ENCODE data around the gene CDK18.
A peak's percentile ranks its signal among the peaks of the same experiment; 100 is the strongest.

Gene CDK18

GRCh38 chr1:205578780-205579571, 74.5 kb downstream of the CDK18 start:
- no peak overlapping the region for H2BK12ac ChIP-seq (ENCODE audit: low read length in 2 of 2)
- no peak overlapping the region for H3K23ac ChIP-seq (ENCODE audit: low read length in 2 of 2)
- no peak overlapping the region for H3K9ac ChIP-seq (ENCODE audit: low read length)
- H2BK5ac ChIP-seq (ENCODE audit: low read depth, low read length, poor library complexity, severe bottlenecking) = no peak overlapping the region
- no peak overlapping the region for H3K14ac ChIP-seq (ENCODE audit: low read length in 2 of 2)
- H3K36me3 ChIP-seq (ENCODE audit: control insufficient read depth in 1 of 2, insufficient read depth in 2 of 2, low read depth in 1 of 2, low read length in 2 of 2) = no peaks in the 10 kb centered on the region
- no peaks in the 10 kb centered on the region for H3K79me1 ChIP-seq (replicated peaks; ENCODE audit: low read length, poor library complexity, severe bottlenecking)
- H4K8ac ChIP-seq (ENCODE audit: low read length) = no peak overlapping the region
- no peaks in the 10 kb centered on the region for H3K9me3 ChIP-seq (ENCODE audit: control insufficient read depth, low read length)
- peaks cover 85 to 99% of the 10 kb centered on the region in 2 experiments for H3K27me3 ChIP-seq (ENCODE audit: control insufficient read depth in 1 of 2, insufficient read depth in 1 of 2, low read length in 2 of 2)
- H3K4me3 ChIP-seq (ENCODE audit: insufficient read depth in 1 of 2, low read depth in 1 of 2, low read length in 2 of 2) = no peak overlapping the region
- DNase-seq = no peak
- no peak overlapping the region for H2AK5ac ChIP-seq (ENCODE audit: low read length, severe bottlenecking)
- no peak overlapping the region for H3K18ac ChIP-seq (ENCODE audit: low read depth in 1 of 2, low read length in 2 of 2)
- no peak overlapping the region for H2BK120ac ChIP-seq (ENCODE audit: low read depth, low read length)
- WGBS = 75% methylated on average over 9 of the region's 9 CpGs
- H2AFZ ChIP-seq (ENCODE audit: low read depth, low read length) = no peak overlapping the region
- H4K91ac ChIP-seq (ENCODE audit: low read length) = no peak overlapping the region
- no peak overlapping the region for H3K4ac ChIP-seq (ENCODE audit: low read depth in 1 of 2, low read length in 2 of 2)
- no peak overlapping the region for H3K27ac ChIP-seq (ENCODE audit: low read length, poor library complexity, severe bottlenecking)
- peaks cover 2% of the 10 kb centered on the region for H3K4me1 ChIP-seq (ENCODE audit: control insufficient read depth, insufficient read depth, low read depth, low read length)
- H2BK15ac ChIP-seq (ENCODE audit: low read depth, poor library complexity, severe bottlenecking) = no peak overlapping the region
- H3K4me2 ChIP-seq (ENCODE audit: low read length, poor library complexity, severe bottlenecking) = no peak overlapping the region

GRCh38 chr1:205579711-205580110, 75.2 kb downstream of the CDK18 start:
- no peak overlapping the region for H2AFZ ChIP-seq (ENCODE audit: low read depth, low read length)
- peaks cover 81 to 97% of the 10 kb centered on the region in 2 experiments for H3K27me3 ChIP-seq (ENCODE audit: control insufficient read depth in 1 of 2, insufficient read depth in 1 of 2, low read length in 2 of 2)
- H2AK5ac ChIP-seq (ENCODE audit: low read length, severe bottlenecking) = no peak overlapping the region
- no peak overlapping the region for H4K91ac ChIP-seq (ENCODE audit: low read length)
- no peak overlapping the region for H2BK15ac ChIP-seq (ENCODE audit: low read depth, poor library complexity, severe bottlenecking)
- no peak overlapping the region for H3K23ac ChIP-seq (ENCODE audit: low read length in 2 of 2)
- 84% methylated on average over 12 of the region's 12 CpGs for WGBS
- no peak overlapping the region for H2BK120ac ChIP-seq (ENCODE audit: low read depth, low read length)
- H3K36me3 ChIP-seq (ENCODE audit: control insufficient read depth in 1 of 2, insufficient read depth in 2 of 2, low read depth in 1 of 2, low read length in 2 of 2) = no peaks in the 10 kb centered on the region
- DNase-seq = no peak
- peaks cover 2% of the 10 kb centered on the region for H3K4me1 ChIP-seq (ENCODE audit: control insufficient read depth, insufficient read depth, low read depth, low read length)
- H3K9me3 ChIP-seq (ENCODE audit: control insufficient read depth, low read length) = no peaks in the 10 kb centered on the region
- H3K14ac ChIP-seq (ENCODE audit: low read length in 2 of 2) = peak overlapping the region in 1 of 2 experiments; percentile 57
- H3K4me2 ChIP-seq (ENCODE audit: low read length, poor library complexity, severe bottlenecking) = no peak overlapping the region
- H3K4me3 ChIP-seq (ENCODE audit: insufficient read depth in 1 of 2, low read depth in 1 of 2, low read length in 2 of 2) = no peak overlapping the region
- H3K9ac ChIP-seq (ENCODE audit: low read length) = no peak overlapping the region
- H4K8ac ChIP-seq (ENCODE audit: low read length) = no peak overlapping the region
- H3K27ac ChIP-seq (ENCODE audit: low read length, poor library complexity, severe bottlenecking) = no peak overlapping the region
- no peak overlapping the region for H3K18ac ChIP-seq (ENCODE audit: low read depth in 1 of 2, low read length in 2 of 2)
- no peaks in the 10 kb centered on the region for H3K79me1 ChIP-seq (replicated peaks; ENCODE audit: low read length, poor library complexity, severe bottlenecking)
- no peak overlapping the region for H3K4ac ChIP-seq (ENCODE audit: low read depth in 1 of 2, low read length in 2 of 2)
- H2BK12ac ChIP-seq (ENCODE audit: low read length in 2 of 2) = no peak overlapping the region
- H2BK5ac ChIP-seq (ENCODE audit: low read depth, low read length, poor library complexity, severe bottlenecking) = no peak overlapping the region

DNA sequence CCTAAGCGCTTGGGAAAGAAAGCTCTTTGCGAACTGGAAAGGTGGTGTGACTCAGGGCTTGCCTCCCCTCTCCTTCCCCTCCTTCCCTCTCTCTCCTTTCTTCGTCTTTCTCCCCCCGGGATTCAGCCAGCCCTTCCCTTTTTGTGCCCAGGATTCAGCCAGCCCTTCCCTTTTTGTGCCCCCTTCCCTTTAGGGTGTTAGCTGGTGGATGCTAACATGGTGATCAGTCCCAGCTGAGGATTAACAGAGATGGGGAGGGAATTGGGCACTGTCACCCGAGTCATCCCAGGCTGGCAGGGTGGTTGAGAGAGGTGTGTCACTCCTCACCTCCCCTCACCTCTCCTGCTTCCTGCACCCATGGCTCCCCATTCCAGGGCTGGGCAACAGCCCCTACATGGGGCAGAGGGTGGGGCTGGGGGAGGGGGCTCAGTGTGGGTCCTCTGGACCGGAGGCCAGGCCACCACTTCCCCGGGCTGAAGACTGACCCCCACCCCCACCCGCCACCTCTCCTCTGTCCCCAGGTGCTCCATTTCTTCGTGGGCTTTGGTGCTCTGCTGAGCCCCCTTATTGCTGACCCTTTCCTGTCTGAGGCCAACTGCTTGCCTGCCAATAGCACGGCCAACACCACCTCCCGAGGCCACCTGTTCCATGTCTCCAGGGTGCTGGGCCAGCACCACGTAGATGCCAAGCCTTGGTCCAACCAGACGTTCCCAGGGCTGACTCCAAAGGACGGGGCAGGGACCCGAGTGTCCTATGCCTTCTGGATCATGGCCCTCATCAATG, 75.9 kb downstream of the CDK18 start:
- 78% methylated on average over 12 of the region's 15 CpGs for WGBS

GRCh38 chr1:205580923-205581180, 76.4 kb downstream of the CDK18 start:
- WGBS = 90% methylated on average over 1 of the region's 3 CpGs

More for the DNA sequence above, 75.9 kb downstream of the CDK18 start:
- Histone ChIP-seq H3K27me3 (ENCODE audit: control insufficient read depth in 1 of 2, insufficient read depth in 1 of 2, low read length in 2 of 2) (peaks cover 75 to 97% of the 10 kb centered on the region in 2 experiments), H2AFZ (ENCODE audit: low read depth, low read length) (no peak overlapping the region), H2BK15ac (ENCODE audit: low read depth, poor library complexity, severe bottlenecking) (peak overlapping the region; percentile 36), H3K27ac (ENCODE audit: low read length, poor library complexity, severe bottlenecking) (no peak overlapping the region), H3K9me3 (ENCODE audit: control insufficient read depth, low read length) (no peaks in the 10 kb centered on the region), H3K36me3 (ENCODE audit: control insufficient read depth in 1 of 2, insufficient read depth in 2 of 2, low read depth in 1 of 2, low read length in 2 of 2) (no peaks in the 10 kb centered on the region), H3K79me1 (replicated peaks; ENCODE audit: low read length, poor library complexity, severe bottlenecking) (no peaks in the 10 kb centered on the region), H4K91ac (ENCODE audit: low read length) (no peak overlapping the region), H3K4me3 (ENCODE audit: insufficient read depth in 1 of 2, low read depth in 1 of 2, low read length in 2 of 2) (no peak overlapping the region), H3K14ac (ENCODE audit: low read length in 2 of 2) (no peak overlapping the region), H2BK12ac (ENCODE audit: low read length in 2 of 2) (no peak overlapping the region), H3K9ac (ENCODE audit: low read length) (no peak overlapping the region), H3K18ac (ENCODE audit: low read depth in 1 of 2, low read length in 2 of 2) (no peak overlapping the region), H2BK120ac (ENCODE audit: low read depth, low read length) (no peak overlapping the region), H2AK5ac (ENCODE audit: low read length, severe bottlenecking) (no peak overlapping the region), H3K4me1 (ENCODE audit: control insufficient read depth, insufficient read depth, low read depth, low read length) (peaks cover 2% of the 10 kb centered on the region), H3K4ac (ENCODE audit: low read depth in 1 of 2, low read length in 2 of 2) (no peak overlapping the region), H2BK5ac (ENCODE audit: low read depth, low read length, poor library complexity, severe bottlenecking) (no peak overlapping the region), H4K8ac (ENCODE audit: low read length) (no peak overlapping the region), H3K23ac (ENCODE audit: low read length in 2 of 2) (no peak overlapping the region), H3K4me2 (ENCODE audit: low read length, poor library complexity, severe bottlenecking) (no peak overlapping the region)
- DNase-seq = no peak

More at GRCh38 chr1:205580923-205581180, 76.4 kb downstream of the CDK18 start:
- Histone ChIP-seq H2BK15ac (ENCODE audit: low read depth, poor library complexity, severe bottlenecking) (peak overlapping the region; percentile 36), H4K91ac (ENCODE audit: low read length) (no peak overlapping the region), H3K18ac (ENCODE audit: low read depth in 1 of 2, low read length in 2 of 2) (no peak overlapping the region), H3K27ac (ENCODE audit: low read length, poor library complexity, severe bottlenecking) (no peak overlapping the region), H3K9ac (ENCODE audit: low read length) (no peak overlapping the region), H2BK120ac (ENCODE audit: low read depth, low read length) (no peak overlapping the region), H3K36me3 (ENCODE audit: control insufficient read depth in 1 of 2, insufficient read depth in 2 of 2, low read depth in 1 of 2, low read length in 2 of 2) (no peaks in the 10 kb centered on the region), H2AK5ac (ENCODE audit: low read length, severe bottlenecking) (no peak overlapping the region), H3K27me3 (ENCODE audit: control insufficient read depth in 1 of 2, insufficient read depth in 1 of 2, low read length in 2 of 2) (peaks cover 72 to 97% of the 10 kb centered on the region in 2 experiments), H3K4me2 (ENCODE audit: low read length, poor library complexity, severe bottlenecking) (no peak overlapping the region), H2BK12ac (ENCODE audit: low read length in 2 of 2) (no peak overlapping the region), H2AFZ (ENCODE audit: low read depth, low read length) (no peak overlapping the region), H3K4me3 (ENCODE audit: insufficient read depth in 1 of 2, low read depth in 1 of 2, low read length in 2 of 2) (no peak overlapping the region), H3K14ac (ENCODE audit: low read length in 2 of 2) (peak overlapping the region in 1 of 2 experiments; percentile 26), H3K4me1 (ENCODE audit: control insufficient read depth, insufficient read depth, low read depth, low read length) (no peaks in the 10 kb centered on the region), H3K4ac (ENCODE audit: low read depth in 1 of 2, low read length in 2 of 2) (no peak overlapping the region), H2BK5ac (ENCODE audit: low read depth, low read length, poor library complexity, severe bottlenecking) (no peak overlapping the region), H3K9me3 (ENCODE audit: control insufficient read depth, low read length) (no peaks in the 10 kb centered on the region), H3K79me1 (replicated peaks; ENCODE audit: low read length, poor library complexity, severe bottlenecking) (no peaks in the 10 kb centered on the region), H3K23ac (ENCODE audit: low read length in 2 of 2) (no peak overlapping the region), H4K8ac (ENCODE audit: low read length) (no peak overlapping the region)
- DNase-seq = no peak
